Glutamatergic neuron (in vitro differentiated cells): ENCODE measurements around the gene LIPK. TPM values are rescaled to one million over a fixed set of nuclear protein-coding genes. Genes with fewer than 3 reads are reported as not detected.

Source experiments
- DNase-seq: peaks from one replicate; pipeline ENCODE4 v3.0.0; 2022
- H3K27ac Mint-ChIP-seq: one replicate; pipeline ENCODE4 v1.8.0; 2020; ENCODE audit warnings: mild to moderate bottlenecking, mixed read lengths, inconsistent platforms; ENCODE audit not compliant: unreplicated experiment
- H3K27me3 Mint-ChIP-seq: one replicate; pipeline ENCODE4 v1.8.0; 2020; ENCODE audit warnings: mild to moderate bottlenecking, moderate library complexity, mixed read lengths, inconsistent platforms; ENCODE audit not compliant: unreplicated experiment
- H3K36me3 Mint-ChIP-seq: one replicate; pipeline ENCODE4 v1.8.0; 2020; ENCODE audit warnings: mild to moderate bottlenecking, mixed read lengths, inconsistent platforms; ENCODE audit not compliant: unreplicated experiment
- H3K4me1 Mint-ChIP-seq: one replicate; pipeline ENCODE4 v1.8.0; 2020; ENCODE audit warnings: mild to moderate bottlenecking, low read depth, mixed read lengths, inconsistent platforms; ENCODE audit not compliant: unreplicated experiment
- H3K4me3 Mint-ChIP-seq: one replicate; pipeline ENCODE4 v1.8.0; 2020; ENCODE audit warnings: mild to moderate bottlenecking, mixed read lengths, inconsistent platforms; ENCODE audit not compliant: unreplicated experiment
- H3K9me3 Mint-ChIP-seq: one replicate; pipeline ENCODE4 v1.8.0; 2020; ENCODE audit warnings: mild to moderate bottlenecking, moderate library complexity, mixed read lengths, inconsistent platforms; ENCODE audit not compliant: unreplicated experiment
- CTCF ChIP-seq: fragments of 200-600 bp; sonication (generic); IDR thresholded peaks from one replicate; pipeline ENCODE4 v1.5.0; 2021; ENCODE audit not compliant: partially characterized antibody, unreplicated experiment
- total RNA-seq: library from RNA; stranded (reverse); fragmentation: NEBNext Ultra II Directional; extraction: Animal tissue kit (Norgen Biotek cat#: 25700); gene quantifications from one replicate; pipeline ENCODE4 v1.2.1, GENCODE V29; 2021; ENCODE audit not compliant: unreplicated experiment

Gene LIPK
- total RNA-seq, 1 donor from 2014 or later: not detected

GRCh38 chr10:88721392-88721791, 15.3 kb downstream of the LIPK start:
- Mint-ChIP-seq H3K4me3 (peak overlapping the region; percentile 62), H3K9me3 (no peaks in the 10 kb centered on the region), H3K36me3 (no peaks in the 10 kb centered on the region), H3K4me1 (peaks cover 12% of the 10 kb centered on the region), H3K27ac (peak overlapping the region; percentile 92), H3K27me3 (peaks cover 2% of the 10 kb centered on the region)
- DNase-seq: peak; percentile 48
- TF ChIP-seq CTCF: no peak

- no peak for DNase-seq
- Mint-ChIP-seq H3K36me3 (no peaks in the 10 kb centered on the region), H3K27ac (no peak overlapping the region), H3K27me3 (no peaks in the 10 kb centered on the region), H3K4me1 (peaks cover 8% of the 10 kb centered on the region), H3K9me3 (peaks cover 3% of the 10 kb centered on the region), H3K4me3 (no peak overlapping the region)
- no peak for TF ChIP-seq CTCF
Measured at GRCh38 chr10:88725798-88726197, 19.7 kb downstream of the LIPK start.

GRCh38 chr10:88728107-88728763, 22.2 kb downstream of the LIPK start:
- Mint-ChIP-seq H3K27me3 (no peaks in the 10 kb centered on the region), H3K4me3 (no peak overlapping the region), H3K4me1 (peaks cover 2% of the 10 kb centered on the region), H3K36me3 (no peaks in the 10 kb centered on the region), H3K27ac (no peak overlapping the region), H3K9me3 (peaks cover 3% of the 10 kb centered on the region)
- peak; percentile 51 for TF ChIP-seq CTCF
- DNase-seq: peak; percentile 74

GRCh38 chr10:88730864-88731263, 24.8 kb downstream of the LIPK start:
- DNase-seq: no peak
- Mint-ChIP-seq H3K9me3 (peaks cover 3% of the 10 kb centered on the region), H3K4me3 (no peak overlapping the region), H3K27me3 (no peaks in the 10 kb centered on the region), H3K4me1 (peaks cover 7% of the 10 kb centered on the region), H3K36me3 (no peaks in the 10 kb centered on the region), H3K27ac (no peak overlapping the region)
- no peak for TF ChIP-seq CTCF

GRCh38 chr10:88731296-88731695, 25.2 kb downstream of the LIPK start:
- H3K36me3 Mint-ChIP-seq: no peaks in the 10 kb centered on the region
- H3K27me3 Mint-ChIP-seq: no peaks in the 10 kb centered on the region
- no peak overlapping the region for H3K4me3 Mint-ChIP-seq
- H3K9me3 Mint-ChIP-seq: peaks cover 3% of the 10 kb centered on the region
- H3K4me1 Mint-ChIP-seq: peaks cover 7% of the 10 kb centered on the region
- peak overlapping the region; percentile 33 for H3K27ac Mint-ChIP-seq
- DNase-seq: no peak
- no peak for TF ChIP-seq CTCF
